AG10803 (cell line): ENCODE results near the gene WDFY4.

Experiments used
- DNase-seq: peaks from one replicate; pipeline ENCODE4 v3.0.0; 2010; ENCODE audit warnings: low read depth
- H3K4me3 ChIP-seq: 2 replicates; pipeline ENCODE4 v1.5.1; 2011; ENCODE audit warnings: mild to moderate bottlenecking, low read length, control low read depth
- CTCF ChIP-seq: conservative IDR thresholded peaks from 2 replicates; pipeline ENCODE4 v1.5.1; 2011; ENCODE audit warnings: mild to moderate bottlenecking, low read length, control low read depth, inconsistent platforms

The WDFY4 gene

GRCh38 chr10:48750019-48750418 lies 65.3 kb downstream of the WDFY4 start:
- DNase-seq: no peak
- no peak for TF ChIP-seq CTCF
- H3K4me3 ChIP-seq: no peak overlapping the region

GRCh38 chr10:48750991-48751390 lies 66.3 kb downstream of the WDFY4 start:
- H3K4me3 ChIP-seq: no peak overlapping the region
- no peak for DNase-seq
- TF ChIP-seq CTCF: no peak

DNA sequence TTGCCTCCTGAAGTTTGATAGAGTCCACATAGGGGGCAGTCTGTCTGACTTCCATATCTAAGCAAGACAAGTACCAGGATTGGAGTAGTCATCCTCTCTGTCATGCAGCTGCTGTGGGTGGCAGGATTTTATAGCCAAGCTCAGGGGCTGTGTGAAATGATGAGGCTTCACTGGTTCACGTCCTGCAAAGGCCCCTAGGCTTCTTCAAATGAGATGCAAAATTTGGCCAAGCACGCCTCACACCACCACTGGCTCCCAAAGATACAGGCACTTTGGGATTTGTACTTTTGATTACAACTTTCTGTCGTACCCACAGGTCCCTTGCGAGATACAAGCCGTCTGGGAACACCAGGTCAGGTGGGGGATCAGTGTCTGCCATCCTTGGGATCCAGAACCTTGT lies 67.1 kb downstream of the WDFY4 start:
- TF ChIP-seq CTCF: no peak
- H3K4me3 ChIP-seq: no peak overlapping the region
- no peak for DNase-seq

- DNase-seq: no peak
- TF ChIP-seq CTCF: no peak
- H3K4me3 ChIP-seq: no peak overlapping the region
Measured at GRCh38 chr10:48758411-48758810, 73.7 kb downstream of the WDFY4 start.

DNA sequence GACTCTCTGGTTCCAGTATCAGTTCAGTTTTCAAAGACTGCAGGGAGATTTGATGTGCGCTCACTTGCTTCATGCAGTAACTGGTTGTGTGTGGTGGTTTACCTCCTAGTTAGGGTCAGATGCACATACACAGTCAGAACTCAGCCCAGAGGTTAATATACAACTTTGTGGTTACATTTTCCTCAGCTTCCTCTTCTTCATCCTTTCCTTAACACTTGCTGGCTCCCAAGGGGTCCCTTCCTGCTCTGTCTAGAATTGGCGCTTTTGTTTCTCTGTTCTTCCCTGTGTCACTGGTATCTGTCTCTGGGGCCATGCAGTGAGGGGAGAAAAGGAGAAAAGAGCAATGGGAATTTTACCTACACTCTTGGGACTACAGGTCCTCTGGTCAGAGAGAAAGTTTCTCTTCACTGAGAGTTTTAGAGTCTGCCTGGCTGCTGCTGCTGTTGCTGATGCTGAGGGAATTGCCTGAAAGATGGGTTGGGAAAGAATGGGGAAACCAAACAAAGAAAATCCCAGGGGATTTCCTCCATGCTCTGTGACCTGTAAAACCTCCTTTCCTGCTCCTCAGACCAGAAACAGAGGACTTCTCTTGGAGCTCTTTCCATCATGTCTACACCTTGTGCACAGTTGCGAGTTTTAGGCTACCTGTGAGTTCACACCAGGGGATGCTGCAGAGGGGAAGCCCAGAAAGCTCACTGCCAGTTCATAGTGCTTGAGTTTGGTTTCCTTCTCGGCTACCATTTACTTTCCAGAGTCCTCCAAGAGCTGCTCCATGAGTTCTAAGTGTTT lies 74.6 kb downstream of the WDFY4 start:
- H3K4me3 ChIP-seq: no peak overlapping the region
- no peak for TF ChIP-seq CTCF
- no peak for DNase-seq

- DNase-seq: no peak
- TF ChIP-seq CTCF: no peak
- H3K4me3 ChIP-seq: no peak overlapping the region
Measured at GRCh38 chr10:48760983-48761382, 76.3 kb downstream of the WDFY4 start.
